Muscle layer of colon (tissue), 2 donors: ENCODE results near the gene LMNTD1.
"Not testable (repeated sequence)": the region's sequence is repeated elsewhere in the genome, so short reads cannot be mapped to it uniquely, and the experiment has no call there.

Experiments used
- H3K27ac ChIP-seq: one replicate; pipeline ENCODE4 v1.7.0; 2013; ENCODE audit warnings: low read depth, mild to moderate bottlenecking, low read length, moderate library complexity
- H3K27me3 ChIP-seq, 2 donors: one replicate each; pipeline ENCODE4 v1.7.0; 2013; ENCODE audit warnings: low read length in 2 of 2, mild to moderate bottlenecking in 2 of 2; ENCODE audit not compliant: insufficient read depth in 2 of 2, control insufficient read depth in 1 of 2
- H3K36me3 ChIP-seq: one replicate; pipeline ENCODE4 v1.7.0; 2013; ENCODE audit warnings: mild to moderate bottlenecking, low read length; ENCODE audit not compliant: insufficient read depth
- H3K4me1 ChIP-seq: one replicate; pipeline ENCODE4 v1.7.0; 2013; ENCODE audit warnings: mild to moderate bottlenecking, low read length; ENCODE audit not compliant: insufficient read depth
- H3K4me3 ChIP-seq, 2 donors: one replicate each; pipeline ENCODE4 v1.7.0; 2013; ENCODE audit warnings: low read length in 2 of 2, low read depth in 1 of 2, mild to moderate bottlenecking in 1 of 2, moderate library complexity in 1 of 2
- H3K9ac ChIP-seq: one replicate; pipeline ENCODE4 v1.7.0; 2013; ENCODE audit warnings: low read length
- H3K9me3 ChIP-seq: one replicate; pipeline ENCODE4 v1.7.0; 2013; ENCODE audit warnings: mild to moderate bottlenecking, low read length
- donor health status: abdominal sarcoma.
- donor health status: Adenocarcinoma of cecum.

LMNTD1 gene

GRCh38 chr12:25502596-25502995 lies 50.5 kb downstream of the LMNTD1 start:
- Histone ChIP-seq H3K27ac (no peak overlapping the region), H3K27me3 (no peaks in the 10 kb centered on the region), H3K36me3 (no peaks in the 10 kb centered on the region), H3K4me3 (no peak overlapping the region), H3K9ac (no peak overlapping the region), H3K4me1 (no peaks in the 10 kb centered on the region), H3K9me3 (no peaks in the 10 kb centered on the region)

- no peak overlapping the region for H3K4me3 ChIP-seq
- no peaks in the 10 kb centered on the region for H3K36me3 ChIP-seq
- H3K27ac ChIP-seq = no peak overlapping the region
- no peak overlapping the region for H3K9ac ChIP-seq
- H3K27me3 ChIP-seq = no peaks in the 10 kb centered on the region
- no peaks in the 10 kb centered on the region for H3K4me1 ChIP-seq
- H3K9me3 ChIP-seq = no peaks in the 10 kb centered on the region
These were observed 51.0 kb downstream of the LMNTD1 start for GRCh38 chr12:25502118-25502517.

GRCh38 chr12:25501549-25501948 lies 51.5 kb downstream of the LMNTD1 start:
- H3K27ac ChIP-seq = no peak overlapping the region

GRCh38 chr12:25500651-25501050 lies 52.4 kb downstream of the LMNTD1 start:
- Histone ChIP-seq H3K27me3 (no peaks in the 10 kb centered on the region), H3K4me1 (no peaks in the 10 kb centered on the region), H3K27ac (no peak overlapping the region), H3K4me3 (no peak overlapping the region), H3K9me3 (no peaks in the 10 kb centered on the region), H3K9ac (no peak overlapping the region), H3K36me3 (no peaks in the 10 kb centered on the region)

More at GRCh38 chr12:25501549-25501948, 51.5 kb downstream of the LMNTD1 start:
- H3K9me3 ChIP-seq = no peaks in the 10 kb centered on the region
- H3K27me3 ChIP-seq = no peaks in the 10 kb centered on the region
- H3K9ac ChIP-seq = no peak overlapping the region
- H3K4me1 ChIP-seq = no peaks in the 10 kb centered on the region
- no peak overlapping the region for H3K4me3 ChIP-seq
- H3K36me3 ChIP-seq = no peaks in the 10 kb centered on the region

GRCh38 chr12:25497021-25497420 lies 56.1 kb downstream of the LMNTD1 start:
- H3K9ac ChIP-seq = no peak overlapping the region
- H3K9me3 ChIP-seq = no peaks in the 10 kb centered on the region
- H3K36me3 ChIP-seq = no peaks in the 10 kb centered on the region

GRCh38 chr12:25496098-25496587 lies 56.9 kb downstream of the LMNTD1 start:
- Histone ChIP-seq H3K9me3 (no peaks in the 10 kb centered on the region), H3K27me3 (no peaks in the 10 kb centered on the region), H3K9ac (no peak overlapping the region), H3K27ac (no peak overlapping the region), H3K36me3 (no peaks in the 10 kb centered on the region), H3K4me3 (no peak overlapping the region), H3K4me1 (no peaks in the 10 kb centered on the region)

More at GRCh38 chr12:25497021-25497420, 56.1 kb downstream of the LMNTD1 start:
- H3K4me3 ChIP-seq = no peak overlapping the region
- no peaks in the 10 kb centered on the region for H3K27me3 ChIP-seq
- no peak overlapping the region for H3K27ac ChIP-seq
- H3K4me1 ChIP-seq = no peaks in the 10 kb centered on the region

- H3K27me3 ChIP-seq = no peaks in the 10 kb centered on the region
- no peaks in the 10 kb centered on the region for H3K9me3 ChIP-seq
- H3K36me3 ChIP-seq = no peaks in the 10 kb centered on the region
- no peak overlapping the region for H3K9ac ChIP-seq
- no peaks in the 10 kb centered on the region for H3K4me1 ChIP-seq
- H3K4me3 ChIP-seq = no peak overlapping the region
- H3K27ac ChIP-seq = no peak overlapping the region
These were observed 57.6 kb downstream of the LMNTD1 start for GRCh38 chr12:25495331-25496097.

- H3K27ac ChIP-seq = no peak overlapping the region
- H3K36me3 ChIP-seq = no peaks in the 10 kb centered on the region
- no peak overlapping the region for H3K4me3 ChIP-seq
- H3K9me3 ChIP-seq = no peaks in the 10 kb centered on the region
- H3K27me3 ChIP-seq = no peaks in the 10 kb centered on the region
- H3K4me1 ChIP-seq = no peaks in the 10 kb centered on the region
- no peak overlapping the region for H3K9ac ChIP-seq
These were observed 58.2 kb downstream of the LMNTD1 start for GRCh38 chr12:25494926-25495325.

GRCh38 chr12:25493682-25494081 lies 59.4 kb downstream of the LMNTD1 start:
- Histone ChIP-seq H3K36me3 (no peaks in the 10 kb centered on the region), H3K4me3 (no peak overlapping the region), H3K27me3 (no peaks in the 10 kb centered on the region), H3K4me1 (no peaks in the 10 kb centered on the region), H3K9ac (no peak overlapping the region), H3K9me3 (no peaks in the 10 kb centered on the region), H3K27ac (no peak overlapping the region)

- no peak overlapping the region for H3K4me3 ChIP-seq
- no peak overlapping the region for H3K27ac ChIP-seq
- no peak overlapping the region for H3K9ac ChIP-seq
- no peaks in the 10 kb centered on the region for H3K27me3 ChIP-seq
- no peaks in the 10 kb centered on the region for H3K4me1 ChIP-seq
- H3K9me3 ChIP-seq = no peaks in the 10 kb centered on the region
- H3K36me3 ChIP-seq = no peaks in the 10 kb centered on the region
These were observed 61.4 kb downstream of the LMNTD1 start for GRCh38 chr12:25491396-25492325.

- H3K36me3 ChIP-seq, H3K27me3 ChIP-seq, H3K9ac ChIP-seq, H3K9me3 ChIP-seq, H3K4me1 ChIP-seq, H3K27ac ChIP-seq, H3K4me3 ChIP-seq: not testable (repeated sequence)
These were observed 63.9 kb downstream of the LMNTD1 start for GRCh38 chr12:25488956-25489870.
